ENCODE results near the gene FAM171A1.
"Not testable (repeated sequence)": the region's sequence is repeated elsewhere in the genome, so short reads cannot be mapped to it uniquely, and the experiment has no call there.

Gene FAM171A1

GRCh38 chr10:15238555-15239335, 132.3 kb downstream of the FAM171A1 start:
- DNase-seq = no peak

GRCh38 chr10:15237351-15237750, 133.7 kb downstream of the FAM171A1 start:
- DNase-seq = no peak

GRCh38 chr10:15236340-15236739, 134.7 kb downstream of the FAM171A1 start:
- no peak for DNase-seq

GRCh38 chr10:15232279-15232678, 138.8 kb downstream of the FAM171A1 start:
- no peak for DNase-seq

- no peak for DNase-seq
These were observed 139.7 kb downstream of the FAM171A1 start for GRCh38 chr10:15231426-15231825.

- no peak for DNase-seq
These were observed 140.8 kb downstream of the FAM171A1 start for GRCh38 chr10:15230257-15230656.

GRCh38 chr10:15229268-15229667, 141.8 kb downstream of the FAM171A1 start:
- DNase-seq = no peak

- no peak for DNase-seq
These were observed 142.7 kb downstream of the FAM171A1 start for GRCh38 chr10:15228426-15228825.

- no peak for DNase-seq
These were observed 143.3 kb downstream of the FAM171A1 start for GRCh38 chr10:15227611-15228372.

GRCh38 chr10:15225511-15225910, 145.6 kb downstream of the FAM171A1 start:
- no peak for DNase-seq

GRCh38 chr10:15224948-15225347, 146.1 kb downstream of the FAM171A1 start:
- DNase-seq = no peak

- DNase-seq = no peak
These were observed 147.9 kb downstream of the FAM171A1 start for GRCh38 chr10:15223174-15223573.

GRCh38 chr10:15222511-15222910, 148.6 kb downstream of the FAM171A1 start:
- no peak for DNase-seq

- no peak for DNase-seq
These were observed 150.6 kb downstream of the FAM171A1 start for GRCh38 chr10:15220445-15220844.

GRCh38 chr10:15216700-15217099, 154.4 kb downstream of the FAM171A1 start:
- DNase-seq = no peak

GRCh38 chr10:15214237-15214636, 156.9 kb downstream of the FAM171A1 start:
- DNase-seq = no peak

GRCh38 chr10:15213461-15213861, 157.6 kb downstream of the FAM171A1 start:
- DNase-seq = no peak

- no peak for DNase-seq
These were observed 159.6 kb downstream of the FAM171A1 start for GRCh38 chr10:15211464-15211979.

GRCh38 chr10:15210521-15210920, 160.6 kb downstream of the FAM171A1 start:
- DNase-seq = no peak

- peak; percentile 58 to 82 (median 72) for DNase-seq
These were observed 161.1 kb downstream of the FAM171A1 start for GRCh38 chr10:15209827-15210509.

- no peak for DNase-seq
These were observed 162.9 kb downstream of the FAM171A1 start for GRCh38 chr10:15208221-15208620.

GRCh38 chr10:15207410-15207809, 163.7 kb downstream of the FAM171A1 start:
- not testable (repeated sequence) for DNase-seq

GRCh38 chr10:15202639-15203038, 168.4 kb downstream of the FAM171A1 start:
- no peak for DNase-seq
